Retinal pigment epithelial cell (primary cell): ENCODE data around the gene PCDHB6.
A peak's percentile ranks its signal among the peaks of the same experiment; 100 is the strongest.
"Not testable (repeated sequence)": the region's sequence is repeated elsewhere in the genome, so short reads cannot be mapped to it uniquely, and the experiment has no call there.

Experiments
- DNase-seq: peaks from one replicate; pipeline ENCODE4 v3.0.0-alpha.2; 2010; ENCODE audit warnings: low read depth
- H3K4me3 ChIP-seq: 2 replicates; pipeline ENCODE4 v1.5.1; 2011; ENCODE audit warnings: mild to moderate bottlenecking, low read length, control low read depth, moderate library complexity
- TF ChIP-seq, protein P1 (sequence below): conservative IDR thresholded peaks from 2 replicates; pipeline ENCODE4 v1.5.1; 2011; ENCODE audit warnings: low read depth, low read length, control low read depth, inconsistent platforms

PCDHB6 gene

GRCh38 chr5:141121985-141122384, 27.9 kb upstream of the PCDHB6 start:
- TF ChIP-seq, protein P1, sequence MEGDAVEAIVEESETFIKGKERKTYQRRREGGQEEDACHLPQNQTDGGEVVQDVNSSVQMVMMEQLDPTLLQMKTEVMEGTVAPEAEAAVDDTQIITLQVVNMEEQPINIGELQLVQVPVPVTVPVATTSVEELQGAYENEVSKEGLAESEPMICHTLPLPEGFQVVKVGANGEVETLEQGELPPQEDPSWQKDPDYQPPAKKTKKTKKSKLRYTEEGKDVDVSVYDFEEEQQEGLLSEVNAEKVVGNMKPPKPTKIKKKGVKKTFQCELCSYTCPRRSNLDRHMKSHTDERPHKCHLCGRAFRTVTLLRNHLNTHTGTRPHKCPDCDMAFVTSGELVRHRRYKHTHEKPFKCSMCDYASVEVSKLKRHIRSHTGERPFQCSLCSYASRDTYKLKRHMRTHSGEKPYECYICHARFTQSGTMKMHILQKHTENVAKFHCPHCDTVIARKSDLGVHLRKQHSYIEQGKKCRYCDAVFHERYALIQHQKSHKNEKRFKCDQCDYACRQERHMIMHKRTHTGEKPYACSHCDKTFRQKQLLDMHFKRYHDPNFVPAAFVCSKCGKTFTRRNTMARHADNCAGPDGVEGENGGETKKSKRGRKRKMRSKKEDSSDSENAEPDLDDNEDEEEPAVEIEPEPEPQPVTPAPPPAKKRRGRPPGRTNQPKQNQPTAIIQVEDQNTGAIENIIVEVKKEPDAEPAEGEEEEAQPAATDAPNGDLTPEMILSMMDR: no peak
- H3K4me3 ChIP-seq: no peak overlapping the region
- DNase-seq: no peak

DNA sequence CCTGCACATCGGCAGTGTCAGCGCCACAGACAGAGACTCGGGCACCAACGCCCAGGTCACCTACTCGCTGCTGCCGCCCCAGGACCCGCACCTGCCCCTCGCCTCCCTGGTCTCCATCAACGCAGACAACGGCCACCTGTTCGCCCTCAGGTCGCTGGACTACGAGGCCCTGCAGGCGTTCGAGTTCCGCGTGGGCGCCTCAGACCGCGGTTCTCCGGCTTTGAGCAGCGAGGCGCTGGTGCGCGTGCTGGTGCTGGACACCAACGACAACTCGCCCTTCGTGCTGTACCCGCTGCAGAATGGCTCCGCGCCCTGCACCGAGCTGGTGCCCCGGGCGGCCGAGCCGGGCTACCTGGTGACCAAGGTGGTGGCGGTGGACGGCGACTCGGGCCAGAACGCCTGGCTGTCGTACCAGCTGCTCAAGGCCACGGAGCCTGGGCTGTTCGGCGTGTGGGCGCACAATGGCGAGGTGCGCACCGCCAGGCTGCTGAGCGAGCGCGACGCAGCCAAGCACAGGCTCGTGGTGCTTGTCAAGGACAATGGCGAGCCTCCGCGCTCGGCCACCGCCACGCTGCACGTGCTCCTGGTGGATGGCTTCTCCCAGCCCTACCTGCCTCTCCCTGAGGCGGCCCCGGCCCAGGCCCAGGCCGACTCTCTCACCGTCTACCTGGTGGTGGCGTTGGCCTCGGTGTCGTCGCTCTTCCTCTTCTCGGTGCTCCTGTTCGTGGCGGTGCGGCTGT, 26.3 kb upstream of the PCDHB6 start:
- DNase-seq, H3K4me3 ChIP-seq: not testable (repeated sequence)

- H3K4me3 ChIP-seq: no peak overlapping the region
- TF ChIP-seq, protein P1: no peak
- no peak for DNase-seq
Measured at GRCh38 chr5:141127305-141127704, 22.6 kb upstream of the PCDHB6 start.

DNA sequence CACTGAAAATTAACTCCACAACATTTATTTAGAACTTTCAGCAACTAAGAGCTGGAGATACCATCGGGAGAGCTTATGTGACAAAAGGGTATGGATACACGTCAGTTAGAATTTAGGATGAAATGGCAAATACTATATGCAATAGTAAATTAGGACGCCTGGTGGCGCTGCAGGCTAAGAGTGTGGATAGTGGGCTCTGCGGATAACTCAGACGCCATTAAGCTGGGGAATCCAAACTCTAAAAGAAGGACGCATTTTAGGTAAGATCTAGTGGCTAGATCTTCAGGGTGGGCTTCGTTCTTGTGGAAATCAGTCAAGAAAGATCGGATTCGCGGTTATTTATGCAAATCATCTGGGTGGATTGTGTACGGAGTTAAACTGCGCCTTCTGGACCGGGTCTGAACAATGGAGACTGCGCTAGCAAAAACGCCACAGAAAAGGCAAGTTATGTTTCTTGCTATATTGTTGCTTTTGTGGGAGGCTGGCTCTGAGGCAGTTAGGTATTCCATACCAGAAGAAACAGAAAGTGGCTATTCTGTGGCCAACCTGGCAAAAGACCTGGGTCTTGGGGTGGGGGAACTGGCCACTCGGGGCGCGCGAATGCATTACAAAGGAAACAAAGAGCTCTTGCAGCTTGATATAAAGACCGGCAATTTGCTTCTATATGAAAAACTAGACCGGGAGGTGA, 14.7 kb upstream of the PCDHB6 start, which contains the start of gene PCDHB5:
Gene PCDHB5 (plus strand): TSS at position 177 of the 688 bp plus-strand sequence. CDS start 229 bp downstream, at position 406.
- TF ChIP-seq, protein P1: peak; percentile 28
- H3K4me3 ChIP-seq: peak within 1 kb of the TSS; percentile 2
- no peak for DNase-seq

GRCh38 chr5:141135718-141136266, 14.1 kb upstream of the PCDHB6 start:
- TF ChIP-seq, protein P1: no peak
- DNase-seq: no peak
- H3K4me3 ChIP-seq: no peak overlapping the region

DNA sequence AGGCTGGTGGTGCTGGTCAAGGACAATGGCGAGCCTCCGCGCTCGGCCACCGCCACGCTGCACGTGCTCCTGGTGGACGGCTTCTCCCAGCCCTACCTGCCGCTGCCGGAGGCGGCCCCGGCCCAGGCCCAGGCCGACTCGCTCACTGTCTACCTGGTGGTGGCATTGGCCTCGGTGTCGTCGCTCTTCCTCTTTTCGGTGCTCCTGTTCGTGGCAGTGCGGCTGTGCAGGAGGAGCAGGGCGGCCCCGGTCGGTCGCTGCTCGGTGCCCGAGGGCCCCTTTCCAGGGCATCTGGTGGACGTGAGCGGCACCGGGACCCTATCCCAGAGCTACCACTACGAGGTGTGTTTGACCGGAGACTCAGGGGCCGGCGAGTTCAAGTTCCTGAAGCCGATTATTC, 12.5 kb upstream of the PCDHB6 start:
- not testable (repeated sequence) for DNase-seq, H3K4me3 ChIP-seq

GRCh38 chr5:141150224-141150992, 551 bp downstream of the PCDHB6 start:
- TF ChIP-seq, protein P1: no peak
- no peak overlapping the region for H3K4me3 ChIP-seq
- DNase-seq: no peak
